A673 (cell line): Measurements from ENCODE around the gene ARID3B.

Experiments
- CTCF ChIP-seq: fragments of 300-800, 200-600 bp; sonication (generic); conservative IDR thresholded peaks from 2 replicates; pipeline ENCODE4 v1.5.1; 2017; ENCODE audit warnings: low read depth, mild to moderate bottlenecking, antibody characterized with exemption, low read length, moderate library complexity, mixed read lengths
- EZH2 ChIP-seq: fragments of 200-600 bp; sonication (generic); IDR thresholded peaks from 2 replicates; pipeline ENCODE4 v1.6.1; 2017; ENCODE audit warnings: borderline replicate concordance, low read depth, mild to moderate bottlenecking, mixed read lengths, antibody characterized with exemption, low read length; ENCODE audit not compliant: poor library complexity, severe bottlenecking

- TF ChIP-seq CTCF (no peak), EZH2 (no peak)
Measured at GRCh38 chr15:74505837-74506514, 35.0 kb upstream of the ARID3B start.
